HL-60 (cell line): ENCODE data around the gene YPEL5.

ENCODE experiments used
- GABPA ChIP-seq: IDR thresholded peaks from 2 replicates; pipeline ENCODE4 v1.6.1; 2012; ENCODE audit warnings: low read depth
- POLR2AphosphoS5 ChIP-seq: IDR thresholded peaks from 2 replicates; pipeline ENCODE4 v1.6.1; 2012; ENCODE audit warnings: low read depth
- SPI1 ChIP-seq: IDR thresholded peaks from 2 replicates; pipeline ENCODE4 v1.6.1; 2012; ENCODE audit warnings: low read depth, mild to moderate bottlenecking, borderline replicate concordance
- TF ChIP-seq, protein P1 (sequence below): IDR thresholded peaks from one replicate; pipeline ENCODE4 v1.5.1; 2011; ENCODE audit warnings: low read length, control low read depth, inconsistent platforms; ENCODE audit not compliant: insufficient read depth
- TF ChIP-seq, protein P2 (sequence below): IDR thresholded peaks from 2 replicates; pipeline ENCODE4 v1.6.1; 2012; ENCODE audit warnings: low read depth; ENCODE audit not compliant: insufficient replicate concordance

DNA sequence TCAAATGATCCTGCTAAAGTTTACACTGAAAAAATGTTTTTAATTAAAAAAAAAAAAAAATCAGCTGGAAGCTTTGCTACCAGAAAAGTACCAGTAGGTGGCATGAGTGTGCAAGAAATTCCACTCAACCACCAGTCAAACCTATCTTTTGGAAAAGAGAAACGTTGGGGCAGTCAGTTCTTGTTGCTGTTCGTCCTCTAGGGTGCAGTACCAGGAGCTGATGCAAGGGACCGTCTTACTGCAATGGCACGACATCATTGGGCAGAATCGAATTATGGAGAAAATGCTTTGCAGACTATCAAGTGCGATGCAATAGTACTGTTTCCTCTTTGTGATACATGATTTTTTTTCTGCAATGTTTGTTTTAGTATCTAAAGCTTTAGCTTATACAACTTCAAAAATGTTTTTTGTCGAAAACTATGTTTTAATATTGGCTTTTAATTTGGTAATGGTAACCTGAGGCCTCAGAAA is 18.3 kb downstream of the YPEL5 start:
- TF ChIP-seq, protein P1, sequence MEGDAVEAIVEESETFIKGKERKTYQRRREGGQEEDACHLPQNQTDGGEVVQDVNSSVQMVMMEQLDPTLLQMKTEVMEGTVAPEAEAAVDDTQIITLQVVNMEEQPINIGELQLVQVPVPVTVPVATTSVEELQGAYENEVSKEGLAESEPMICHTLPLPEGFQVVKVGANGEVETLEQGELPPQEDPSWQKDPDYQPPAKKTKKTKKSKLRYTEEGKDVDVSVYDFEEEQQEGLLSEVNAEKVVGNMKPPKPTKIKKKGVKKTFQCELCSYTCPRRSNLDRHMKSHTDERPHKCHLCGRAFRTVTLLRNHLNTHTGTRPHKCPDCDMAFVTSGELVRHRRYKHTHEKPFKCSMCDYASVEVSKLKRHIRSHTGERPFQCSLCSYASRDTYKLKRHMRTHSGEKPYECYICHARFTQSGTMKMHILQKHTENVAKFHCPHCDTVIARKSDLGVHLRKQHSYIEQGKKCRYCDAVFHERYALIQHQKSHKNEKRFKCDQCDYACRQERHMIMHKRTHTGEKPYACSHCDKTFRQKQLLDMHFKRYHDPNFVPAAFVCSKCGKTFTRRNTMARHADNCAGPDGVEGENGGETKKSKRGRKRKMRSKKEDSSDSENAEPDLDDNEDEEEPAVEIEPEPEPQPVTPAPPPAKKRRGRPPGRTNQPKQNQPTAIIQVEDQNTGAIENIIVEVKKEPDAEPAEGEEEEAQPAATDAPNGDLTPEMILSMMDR, result peak; percentile 58
- TF ChIP-seq GABPA (no peak), POLR2AphosphoS5 (no peak), SPI1 (no peak)
- TF ChIP-seq, protein P2, sequence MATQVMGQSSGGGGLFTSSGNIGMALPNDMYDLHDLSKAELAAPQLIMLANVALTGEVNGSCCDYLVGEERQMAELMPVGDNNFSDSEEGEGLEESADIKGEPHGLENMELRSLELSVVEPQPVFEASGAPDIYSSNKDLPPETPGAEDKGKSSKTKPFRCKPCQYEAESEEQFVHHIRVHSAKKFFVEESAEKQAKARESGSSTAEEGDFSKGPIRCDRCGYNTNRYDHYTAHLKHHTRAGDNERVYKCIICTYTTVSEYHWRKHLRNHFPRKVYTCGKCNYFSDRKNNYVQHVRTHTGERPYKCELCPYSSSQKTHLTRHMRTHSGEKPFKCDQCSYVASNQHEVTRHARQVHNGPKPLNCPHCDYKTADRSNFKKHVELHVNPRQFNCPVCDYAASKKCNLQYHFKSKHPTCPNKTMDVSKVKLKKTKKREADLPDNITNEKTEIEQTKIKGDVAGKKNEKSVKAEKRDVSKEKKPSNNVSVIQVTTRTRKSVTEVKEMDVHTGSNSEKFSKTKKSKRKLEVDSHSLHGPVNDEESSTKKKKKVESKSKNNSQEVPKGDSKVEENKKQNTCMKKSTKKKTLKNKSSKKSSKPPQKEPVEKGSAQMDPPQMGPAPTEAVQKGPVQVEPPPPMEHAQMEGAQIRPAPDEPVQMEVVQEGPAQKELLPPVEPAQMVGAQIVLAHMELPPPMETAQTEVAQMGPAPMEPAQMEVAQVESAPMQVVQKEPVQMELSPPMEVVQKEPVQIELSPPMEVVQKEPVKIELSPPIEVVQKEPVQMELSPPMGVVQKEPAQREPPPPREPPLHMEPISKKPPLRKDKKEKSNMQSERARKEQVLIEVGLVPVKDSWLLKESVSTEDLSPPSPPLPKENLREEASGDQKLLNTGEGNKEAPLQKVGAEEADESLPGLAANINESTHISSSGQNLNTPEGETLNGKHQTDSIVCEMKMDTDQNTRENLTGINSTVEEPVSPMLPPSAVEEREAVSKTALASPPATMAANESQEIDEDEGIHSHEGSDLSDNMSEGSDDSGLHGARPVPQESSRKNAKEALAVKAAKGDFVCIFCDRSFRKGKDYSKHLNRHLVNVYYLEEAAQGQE, result no peak
